Occipital lobe (tissue), 2 donors: ENCODE results near the gene SIGLEC14. TPM values are rescaled to one million over a fixed set of nuclear protein-coding genes. Genes with fewer than 3 reads are reported as not detected.
"Not testable (repeated sequence)": the region's sequence is repeated elsewhere in the genome, so short reads cannot be mapped to it uniquely, and the experiment has no call there.

Experiments used
- DNase-seq: peaks from one replicate; lab custom pipeline; 2025; lab: John Stamatoyannopoulos, UW
- total RNA-seq: library from RNA; depleted of rRNA; stranded (reverse); fragments of >200 nt; gene quantifications from one replicate; pipeline ENCODE4 v1.2.3, GENCODE V29; 2014

Gene SIGLEC14
- total RNA-seq: 0.16 TPM

- DNase-seq: not testable (repeated sequence)
These were observed at the start of gene SIGLEC14 for GRCh38 chr19:51646730-51647129. TSS of gene SIGLEC14 (minus strand) at chr19:51646825. CDS start at chr19:51646759, 66 bp downstream.

GRCh38 chr19:51695702-51696315 is 49.2 kb upstream of the SIGLEC14 start:
- DNase-seq: no peak

DNA sequence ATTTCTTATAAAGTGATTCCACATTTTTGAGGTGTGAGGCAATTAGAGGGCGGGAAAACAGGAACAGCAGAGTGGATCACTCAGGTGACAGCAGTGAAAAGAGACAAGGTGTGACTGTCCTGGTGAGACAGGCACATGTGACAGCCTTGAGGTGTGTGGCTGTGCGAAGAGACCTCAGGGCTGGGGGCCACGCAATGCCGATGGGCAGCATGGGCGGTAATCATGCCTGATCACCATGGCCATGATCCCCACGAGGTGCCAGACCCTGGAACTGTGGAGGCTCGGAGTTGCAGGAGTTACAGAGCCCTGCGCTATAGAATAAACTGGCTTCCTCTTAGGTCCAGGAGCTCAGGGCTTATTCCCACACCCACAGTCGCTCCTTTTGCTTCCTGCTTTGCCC is 48.5 kb upstream of the SIGLEC14 start:
- no peak for DNase-seq

DNA sequence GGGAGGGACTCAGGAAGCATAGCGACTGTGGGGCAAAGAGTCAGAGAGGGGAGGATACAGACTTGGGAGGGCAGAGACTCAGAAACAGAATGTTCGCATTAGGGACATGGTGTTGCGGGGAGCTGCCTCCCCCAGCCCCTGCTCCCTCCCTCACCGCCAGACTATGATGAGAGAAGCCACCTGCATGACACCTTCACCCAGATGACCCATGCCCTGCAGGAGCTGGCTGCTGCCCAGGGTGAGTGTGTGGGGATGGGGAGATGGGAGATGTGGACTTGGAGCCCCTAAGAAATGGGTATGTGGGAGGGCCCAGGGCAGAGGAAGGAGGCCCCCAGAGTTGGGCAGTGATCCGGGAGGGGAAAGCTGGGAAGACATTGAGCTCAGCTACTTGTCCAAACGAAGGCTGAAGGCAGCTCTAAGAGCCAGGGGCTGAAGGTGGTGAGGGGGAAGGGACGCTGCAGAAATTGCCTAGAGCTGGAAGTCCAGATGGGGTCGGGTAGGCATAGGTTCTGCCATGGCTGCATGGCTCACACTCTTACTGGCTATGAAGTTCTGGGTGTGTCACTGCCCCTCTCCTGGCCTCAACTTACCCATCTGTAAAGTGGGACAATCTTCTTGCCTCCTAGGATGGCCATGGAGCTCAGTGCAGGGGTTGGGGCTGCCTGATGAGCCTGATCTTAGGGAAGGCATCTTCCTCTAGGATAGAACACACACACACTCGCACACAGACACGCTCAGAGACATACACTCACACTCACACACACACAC is 47.9 kb upstream of the SIGLEC14 start:
- DNase-seq: no peak

DNA sequence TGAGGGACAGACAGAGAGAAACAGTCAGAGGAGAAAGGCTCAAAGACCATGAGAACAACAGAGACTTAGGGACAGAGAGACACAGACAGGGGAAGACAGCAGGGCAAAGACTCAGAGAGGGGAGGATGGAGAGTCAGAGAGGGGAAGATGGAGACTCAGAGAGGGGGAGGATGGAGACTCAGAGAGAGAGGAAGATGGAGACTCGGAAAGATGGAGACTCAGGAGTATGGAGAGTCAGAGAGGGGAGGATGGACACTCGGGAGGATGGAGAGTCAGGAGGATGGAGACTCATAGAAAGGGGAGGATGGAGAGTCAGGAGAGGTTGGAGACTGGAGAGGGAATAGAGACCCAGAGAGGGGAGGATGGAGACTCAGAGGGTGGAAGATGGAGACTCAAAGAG is 47.2 kb upstream of the SIGLEC14 start:
- no peak for DNase-seq

- no peak for DNase-seq
These were observed 46.6 kb upstream of the SIGLEC14 start, which contains the start of gene SPACA6 for GRCh38 chr19:51693260-51693659. TSS of gene SPACA6 (plus strand) at chr19:51693330. CDS start at chr19:51693527, 197 bp downstream.

DNA sequence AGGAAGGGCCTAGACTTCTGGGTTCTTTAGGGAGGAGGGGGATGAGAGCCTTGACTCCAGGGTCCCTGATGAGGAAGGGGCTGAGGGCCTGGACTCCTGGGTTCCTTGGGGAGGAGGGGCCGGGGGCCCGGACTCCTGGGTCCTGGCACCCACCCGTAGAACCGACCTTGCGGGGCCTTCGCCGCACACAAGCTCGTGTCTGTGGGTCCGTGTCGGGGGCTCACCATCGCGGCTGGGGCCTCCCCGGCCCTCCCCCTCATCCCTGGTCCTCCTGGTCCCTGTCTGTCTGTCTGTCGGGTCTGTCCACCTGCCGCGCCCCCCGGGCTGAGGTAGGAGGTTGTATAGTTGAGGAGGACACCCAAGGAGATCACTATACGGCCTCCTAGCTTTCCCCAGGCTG is 45.8 kb upstream of the SIGLEC14 start:
- DNase-seq: no peak

GRCh38 chr19:51691584-51692428 is 45.2 kb upstream of the SIGLEC14 start:
- no peak for DNase-seq

GRCh38 chr19:51691074-51691583 is 44.5 kb upstream of the SIGLEC14 start:
- no peak for DNase-seq

- peak; percentile 44 for DNase-seq
These were observed 43.9 kb upstream of the SIGLEC14 start for GRCh38 chr19:51690454-51691073.

DNA sequence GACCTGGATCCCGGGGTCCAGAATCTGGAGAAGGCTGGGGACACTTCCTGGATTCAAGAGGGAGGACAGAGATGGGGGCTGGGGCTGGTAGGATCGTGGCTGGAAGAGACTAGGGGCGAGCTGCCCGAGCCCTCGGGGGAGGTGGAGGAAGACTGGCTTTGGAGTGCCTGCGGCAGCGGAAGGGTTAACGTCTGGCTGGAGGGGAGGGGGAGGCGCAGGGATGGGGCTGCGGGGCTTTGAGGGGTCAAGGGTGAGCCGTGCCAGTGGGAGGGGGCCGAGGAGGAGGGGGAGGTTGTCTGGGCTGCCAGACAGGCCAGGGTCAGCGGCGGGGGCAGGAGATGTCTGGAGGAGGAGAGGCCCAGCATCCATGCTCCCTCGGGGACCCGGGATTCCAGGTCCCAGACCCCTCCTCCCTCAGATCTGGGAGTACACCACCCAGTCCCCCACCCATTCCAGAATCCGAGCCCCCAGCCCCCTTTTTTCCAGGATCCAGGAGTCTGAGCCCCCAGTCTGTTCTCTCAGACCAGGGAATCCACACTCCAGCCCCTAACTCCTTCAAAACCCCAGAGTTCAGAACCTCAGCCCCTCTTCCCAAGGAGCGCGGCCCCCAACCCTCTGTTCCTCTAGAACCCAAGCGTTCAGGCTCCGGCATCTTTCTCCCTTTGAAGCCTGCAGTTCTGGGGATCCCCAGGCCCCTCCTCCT is 43.3 kb upstream of the SIGLEC14 start:
- DNase-seq: no peak

GRCh38 chr19:51688671-51689571 is 42.3 kb upstream of the SIGLEC14 start:
- peak; percentile 95 for DNase-seq

GRCh38 chr19:51687791-51688670 is 41.4 kb upstream of the SIGLEC14 start:
- DNase-seq: peak; percentile 14

- no peak for DNase-seq
These were observed 39.5 kb upstream of the SIGLEC14 start for GRCh38 chr19:51686171-51686570.

DNA sequence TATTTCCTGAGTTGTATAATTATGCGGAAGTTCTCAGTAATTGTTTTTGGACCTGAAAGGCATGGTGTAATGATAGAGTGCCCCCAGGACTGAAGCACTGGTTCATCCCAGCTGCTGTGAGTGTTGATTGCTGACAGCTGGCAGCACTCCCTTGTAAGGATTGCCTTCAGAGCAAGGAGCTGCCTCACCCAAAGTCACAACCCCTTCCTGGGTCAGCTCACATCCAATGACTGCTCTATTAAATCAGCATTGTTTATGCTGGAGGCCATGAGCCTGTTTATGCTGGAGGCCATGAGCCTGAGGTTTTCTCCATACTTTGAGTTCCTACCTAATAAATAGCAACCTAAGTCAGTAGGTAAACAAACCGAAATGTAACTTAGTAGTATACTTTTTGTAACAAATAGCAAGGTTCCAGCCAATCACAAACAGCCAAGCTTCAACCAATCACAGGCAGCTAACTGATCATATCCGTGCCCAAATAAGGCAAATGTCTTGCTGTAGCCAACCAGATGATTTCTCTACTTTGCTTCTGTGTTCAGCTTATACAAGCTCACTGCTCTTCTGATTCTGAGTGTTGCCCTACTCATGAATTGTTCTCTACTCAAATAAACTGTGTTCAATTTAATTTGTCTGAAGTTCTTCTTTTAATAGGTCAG is 34.8 kb upstream of the SIGLEC14 start:
- DNase-seq: no peak

- DNase-seq: no peak
These were observed 33.8 kb upstream of the SIGLEC14 start for GRCh38 chr19:51680474-51680873.

- DNase-seq: no peak
These were observed 30.0 kb upstream of the SIGLEC14 start for GRCh38 chr19:51676566-51677083.
